HEK293 (cell line): Measurements from ENCODE around the gene RFTN1.

Experiments used
- ZNF184 ChIP-seq: fragments of 450-650 bp; IDR thresholded peaks from 2 replicates; pipeline ENCODE4 v1.5.1; 2018; ENCODE audit warnings: missing biosample characterization, mild to moderate bottlenecking, missing genetic modification characterization
- ZNF510 ChIP-seq: fragments of 450-650 bp; formaldehyde crosslinking; IDR thresholded peaks from 2 replicates; pipeline ENCODE4 v1.5.1; 2018; ENCODE audit warnings: mild to moderate bottlenecking, missing genetic modification characterization, missing biosample characterization; ENCODE audit not compliant: insufficient replicate concordance
- ZNF670 ChIP-seq: fragments of 450-650 bp; formaldehyde crosslinking; IDR thresholded peaks from 2 replicates; pipeline ENCODE4 v1.5.1; 2016; ENCODE audit warnings: missing biosample characterization, missing genetic modification characterization, low read depth

- no peak for TF ChIP-seq ZNF510 (tag by site-specific recombination)
- TF ChIP-seq ZNF670 (tag by site-specific recombination): no peak
- no peak for TF ChIP-seq ZNF184 (tag by site-specific recombination)
Observed at GRCh38 chr3:16480861-16481545, 32.5 kb downstream of the RFTN1 start.
